Frontal cortex (tissue), 4 donors: ENCODE results near the gene EDC4. TPM values are rescaled to one million over a fixed set of nuclear protein-coding genes. Genes with fewer than 3 reads are reported as not detected.
"Not testable (repeated sequence)": the region's sequence is repeated elsewhere in the genome, so short reads cannot be mapped to it uniquely, and the experiment has no call there.

Experiments
- DNase-seq, 2 donors: peaks; one replicate each; pipeline ENCODE4 v3.0.0; 2012; ENCODE audit warnings: low spot score in 2 of 2
- FAIRE-seq: peaks from 2 replicates; lab custom pipeline; 2012; peaks lifted over from hg19 to GRCh38; lab: Jason Lieb, UNC
- total RNA-seq: library from RNA; depleted of rRNA; stranded (reverse); fragments of >200 nt; gene quantifications from one replicate; pipeline ENCODE4 v1.2.3, GENCODE V29; 2014
- donor health status: control.
- donor health status: control.
- donor health status: control.

EDC4 gene
- total RNA-seq, 1 donor from 2014 or later, result 64.0 TPM

- no peak for FAIRE-seq
- DNase-seq, result peak in 1 of 2 donors; percentile 25
Observed at GRCh38 chr16:67893743-67894399, 21.0 kb downstream of the EDC4 start.

- no peak for FAIRE-seq
- no peak for DNase-seq
Observed at GRCh38 chr16:67897231-67897630, 24.4 kb downstream of the EDC4 start.

- FAIRE-seq, result no peak
- DNase-seq, result no peak
Observed at GRCh38 chr16:67901734-67902133, 28.9 kb downstream of the EDC4 start.

GRCh38 chr16:67902831-67903230, 30.0 kb downstream of the EDC4 start:
- FAIRE-seq (no peak), DNase-seq (no peak)

- FAIRE-seq, result no peak
- no peak for DNase-seq
Observed at GRCh38 chr16:67907397-67908180, 34.7 kb downstream of the EDC4 start.

GRCh38 chr16:67909056-67909742, 36.3 kb downstream of the EDC4 start:
- DNase-seq (no peak), FAIRE-seq (no peak)

- DNase-seq, result peak; percentile 55 to 57
- FAIRE-seq, result no peak
Observed at GRCh38 chr16:67910158-67910557, 37.3 kb downstream of the EDC4 start.

- FAIRE-seq, result no peak
- DNase-seq, result no peak
Observed at GRCh38 chr16:67914758-67915495, 42.1 kb downstream of the EDC4 start.

- DNase-seq, FAIRE-seq: not testable (repeated sequence)
Observed at GRCh38 chr16:67915496-67915769, 42.6 kb downstream of the EDC4 start.

GRCh38 chr16:67915831-67916723, 43.2 kb downstream of the EDC4 start:
- no peak for FAIRE-seq
- no peak for DNase-seq

- FAIRE-seq (no peak), DNase-seq (no peak)
Observed at GRCh38 chr16:67917140-67917851, 44.4 kb downstream of the EDC4 start.

GRCh38 chr16:67917852-67918236, 45.0 kb downstream of the EDC4 start:
- DNase-seq, result peak in 1 of 2 donors; percentile 60
- no peak for FAIRE-seq

- DNase-seq, result no peak
- FAIRE-seq, result no peak
Observed at GRCh38 chr16:67919622-67920221, 46.9 kb downstream of the EDC4 start.

- FAIRE-seq, result no peak
Observed at GRCh38 chr16:67922221-67922620, 49.4 kb downstream of the EDC4 start.

GRCh38 chr16:67922740-67923139, 49.9 kb downstream of the EDC4 start:
- FAIRE-seq (no peak), DNase-seq (no peak)

More at GRCh38 chr16:67922221-67922620, 49.4 kb downstream of the EDC4 start:
- no peak for DNase-seq

- no peak for DNase-seq
Observed at GRCh38 chr16:67923414-67924116, 50.7 kb downstream of the EDC4 start.

GRCh38 chr16:67924140-67924906, 51.5 kb downstream of the EDC4 start:
- no peak for FAIRE-seq
- DNase-seq, result no peak

More at GRCh38 chr16:67923414-67924116, 50.7 kb downstream of the EDC4 start:
- FAIRE-seq, result no peak
